HUDEP-2 (cell line): ENCODE data around the gene GOPC.
"Not testable (repeated sequence)": the region's sequence is repeated elsewhere in the genome, so short reads cannot be mapped to it uniquely, and the experiment has no call there.

ENCODE experiments used
- DNase-seq, 76 experiments: peaks; one replicate each; lab custom pipeline; 2025; ENCODE audit not compliant: unreplicated experiment in 76 of 76; lab: John Stamatoyannopoulos, UW

GOPC gene

GRCh38 chr6:117518870-117519269, 83.4 kb downstream of the GOPC start:
- no peak for DNase-seq

- not testable (repeated sequence) for DNase-seq
Measured at GRCh38 chr6:117517995-117518394, 84.3 kb downstream of the GOPC start.

GRCh38 chr6:117515326-117515725, 87.0 kb downstream of the GOPC start:
- no peak for DNase-seq

- DNase-seq = no peak
Measured at GRCh38 chr6:117514655-117515054, 87.7 kb downstream of the GOPC start.

GRCh38 chr6:117513778-117514365, 88.4 kb downstream of the GOPC start:
- DNase-seq = no peak

GRCh38 chr6:117512987-117513573, 89.2 kb downstream of the GOPC start:
- DNase-seq = peak in 1 of 76 experiments; percentile 2

GRCh38 chr6:117512056-117512828, 90.1 kb downstream of the GOPC start:
- DNase-seq = peak in 12 of 76 experiments; percentile 5 to 38 (median 17)
